ENCODE results near the gene MIP. TPM values are rescaled to one million over a fixed set of nuclear protein-coding genes. Genes with fewer than 3 reads are reported as not detected.

The MIP gene
- total RNA-seq (2022; extraction: Qiagen RNA extraction; ENCODE audit: low read depth), result 0.15 to 0.30 TPM in 2 of 5 replicates, not detected in the others

DNA sequence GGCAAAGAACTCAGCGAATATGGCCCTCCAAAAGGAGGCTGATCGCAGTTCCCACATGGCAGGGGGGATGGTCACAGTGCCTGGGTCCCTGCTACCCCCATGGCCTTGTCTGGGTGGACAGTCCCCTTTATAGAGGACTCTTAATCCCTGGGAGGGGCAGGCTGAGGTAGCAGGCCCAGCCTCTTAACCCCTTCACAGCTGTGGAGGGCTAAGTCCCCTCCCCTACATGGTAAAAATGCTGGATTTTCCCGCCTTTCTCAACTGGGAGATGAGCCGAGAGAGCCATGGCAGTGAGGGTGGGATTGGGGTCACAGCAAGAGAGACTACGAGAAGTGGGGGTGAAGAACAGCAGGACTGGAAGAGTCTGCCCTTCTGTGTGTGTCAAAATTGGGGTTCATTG lies at the start of gene MIP:
Gene MIP, minus strand, starts transcription at position 101 of the 400 bp plus-strand sequence. Its CDS starts 44 bp downstream, at position 57.

DNA sequence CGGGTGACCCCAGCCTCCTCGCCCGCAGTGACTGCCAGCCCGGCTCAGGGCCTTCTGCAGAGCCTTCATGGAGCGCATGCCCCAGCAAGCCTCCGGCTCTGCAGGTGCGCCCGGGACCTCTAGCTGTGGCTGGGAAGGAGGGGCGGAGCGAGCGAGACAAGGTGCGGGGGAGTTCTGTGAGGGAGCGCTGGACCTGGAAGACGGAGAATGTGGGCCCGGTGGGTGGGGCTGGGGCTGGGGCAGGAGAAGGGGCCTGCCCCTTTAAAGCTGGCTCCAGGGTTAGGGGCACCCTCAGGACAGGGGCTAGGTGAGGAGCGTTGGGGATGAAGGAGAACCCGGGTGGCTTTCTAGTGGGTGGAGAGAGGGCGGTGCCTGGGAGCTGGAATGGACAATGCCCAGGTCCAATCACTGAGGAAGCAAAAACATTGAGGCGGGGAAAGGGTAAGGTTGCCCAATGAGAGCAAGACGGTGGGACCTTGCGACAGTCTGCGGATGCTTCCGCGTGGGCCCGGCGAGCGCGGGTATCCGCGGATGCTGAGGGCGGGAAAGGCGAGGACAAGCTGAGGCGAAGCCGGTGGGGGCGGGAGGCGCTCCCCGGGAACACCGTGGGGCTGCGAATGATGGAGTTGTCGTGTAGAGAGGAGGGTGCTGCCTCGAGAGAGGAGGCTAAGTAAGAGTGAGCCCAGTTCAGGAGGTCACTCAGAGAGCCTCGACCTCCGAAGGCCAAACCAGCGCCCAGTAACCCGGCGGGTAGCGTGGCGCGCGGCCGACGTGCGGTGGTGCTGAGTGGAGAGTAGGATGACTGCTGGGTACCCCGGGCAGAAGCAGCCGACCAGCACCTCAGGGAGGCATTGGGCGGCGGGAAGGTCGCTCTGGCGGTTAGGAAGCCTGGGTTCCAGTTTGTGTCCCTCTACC lies 33.8 kb upstream of the MIP start, which contains the start of gene GLS2:
Gene GLS2, minus strand, starts transcription at position 121 of the 915 bp plus-strand sequence. Its CDS starts 43 bp downstream, at position 78.

DNA sequence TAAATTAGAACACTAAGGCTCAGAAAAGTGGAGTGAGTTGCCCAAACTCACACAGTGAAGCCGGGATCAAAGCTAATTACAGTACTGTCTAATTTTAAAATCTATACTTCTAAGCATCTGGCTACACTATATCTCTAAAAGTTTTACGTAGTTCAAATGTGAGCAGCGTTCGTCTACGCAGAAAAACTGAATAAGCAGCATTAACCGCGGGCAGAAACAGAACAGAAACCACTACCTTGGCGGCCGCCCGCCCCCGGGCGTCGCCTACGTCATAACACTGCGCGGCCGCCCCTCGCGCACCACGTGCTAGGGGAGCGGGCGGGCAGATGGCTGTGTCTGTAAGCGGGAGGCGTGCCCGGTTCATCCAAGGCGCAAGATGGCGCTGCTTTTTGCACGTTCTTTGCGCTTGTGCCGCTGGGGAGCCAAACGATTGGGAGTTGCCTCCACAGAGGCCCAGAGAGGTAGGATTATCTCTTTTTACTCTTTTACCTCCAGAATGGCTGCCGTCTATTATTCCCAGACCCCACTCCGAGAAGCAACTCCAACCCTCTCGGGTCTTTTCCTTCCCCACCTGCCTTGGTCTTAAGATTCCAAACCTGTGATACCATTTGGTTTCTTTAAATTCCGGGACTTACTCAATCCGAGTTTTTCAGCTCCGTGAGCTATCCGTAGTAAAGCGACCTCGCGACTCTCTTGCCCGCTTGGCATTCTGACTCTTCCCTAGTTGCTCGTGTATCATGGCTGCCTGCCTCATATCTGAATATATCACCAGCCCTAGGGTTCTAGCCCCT lies 14.0 kb upstream of the MIP start, which contains the start of gene SPRYD4:
Gene SPRYD4, plus strand, starts transcription at position 363 of the 791 bp plus-strand sequence. Its CDS starts 14 bp downstream, at position 377.

DNA sequence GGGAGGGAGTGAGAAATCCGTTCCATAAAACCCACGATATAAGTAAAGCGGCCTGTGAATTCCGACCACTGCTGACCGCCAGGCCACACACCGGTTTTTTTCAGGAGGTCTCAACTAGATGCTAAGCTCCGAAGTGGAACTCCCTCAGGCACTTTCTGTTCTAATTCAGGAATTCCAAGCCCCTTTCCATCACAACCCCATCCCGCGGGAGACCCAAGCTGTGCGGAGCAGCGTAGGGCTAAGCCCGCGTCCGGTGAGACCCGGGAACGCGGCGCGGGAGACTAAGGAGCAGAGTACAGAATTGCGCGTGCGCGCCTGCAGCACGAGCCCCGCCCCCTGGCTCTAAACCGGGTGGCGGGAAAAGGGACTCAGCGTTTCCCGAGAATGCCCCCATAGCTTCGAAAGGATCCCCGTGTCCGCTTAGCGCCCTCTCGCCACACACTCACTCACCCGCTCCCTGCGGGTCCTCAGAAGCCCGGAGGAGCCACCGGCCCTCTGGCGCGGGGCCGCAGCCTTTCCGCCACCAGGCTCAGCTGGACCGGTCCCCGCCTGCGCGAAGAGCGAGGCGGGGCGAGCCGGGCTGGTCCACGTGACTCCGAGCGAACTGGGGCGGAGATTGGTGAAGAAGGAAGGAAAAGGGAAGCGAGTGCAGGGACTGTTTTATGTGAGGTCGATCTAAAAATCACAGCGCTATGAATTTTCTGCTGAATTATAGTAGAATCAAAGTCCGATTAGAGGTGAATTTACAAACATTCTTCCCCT lies 5.4 kb downstream of the MIP start, which contains the start of gene TIMELESS:
Gene TIMELESS, minus strand, starts transcription at position 567 of the 762 bp plus-strand sequence. CDS start 15,256 bp downstream, outside the sequence.

Other genes with a start within 250 kb of the MIP start
- 22.1 to 26.5 TPM (median 25.7 TPM) in 5 replicates for gene RNF41, start 232.7 kb downstream of the MIP start, total RNA-seq (2022; extraction: Qiagen RNA extraction; ENCODE audit: low read depth)
- 61.7 to 64.4 TPM (median 62.6 TPM) in 5 replicates for gene NABP2, start 230.3 kb downstream of the MIP start, total RNA-seq (2022; extraction: Qiagen RNA extraction; ENCODE audit: low read depth)
- gene SLC39A5, start 224.6 kb downstream of the MIP start, total RNA-seq (2022; extraction: Qiagen RNA extraction; ENCODE audit: low read depth), result 0.14 TPM in 1 of 5 replicates, not detected in the others
- 41.6 to 52.3 TPM (median 47.6 TPM) in 5 replicates for gene ANKRD52, start 196.3 kb downstream of the MIP start, total RNA-seq (2022; extraction: Qiagen RNA extraction; ENCODE audit: low read depth)
- 18.9 to 20.5 TPM (median 19.7 TPM) in 5 replicates for gene COQ10A, start 187.7 kb downstream of the MIP start, total RNA-seq (2022; extraction: Qiagen RNA extraction; ENCODE audit: low read depth)
- 157 to 191 TPM (median 164 TPM) in 5 replicates for gene CS, start 154.3 kb downstream of the MIP start, total RNA-seq (2022; extraction: Qiagen RNA extraction; ENCODE audit: low read depth)
- gene CNPY2, start 138.7 kb downstream of the MIP start, total RNA-seq (2022; extraction: Qiagen RNA extraction; ENCODE audit: low read depth), result 115 to 154 TPM (median 150 TPM) in 5 replicates
- 13.4 to 17.8 TPM (median 16.8 TPM) in 5 replicates for gene PAN2, start 120.7 kb downstream of the MIP start, total RNA-seq (2022; extraction: Qiagen RNA extraction; ENCODE audit: low read depth)
- 0.32 to 0.84 TPM (median 0.50 TPM) in 5 replicates for gene IL23A, start 115.8 kb downstream of the MIP start, total RNA-seq (2022; extraction: Qiagen RNA extraction; ENCODE audit: low read depth)
- 10.0 to 15.3 TPM (median 14.0 TPM) in 5 replicates for gene STAT2, start 94.5 kb downstream of the MIP start, total RNA-seq (2022; extraction: Qiagen RNA extraction; ENCODE audit: low read depth)
- not detected in 5 replicates for gene APOF, start 91.8 kb downstream of the MIP start, total RNA-seq (2022; extraction: Qiagen RNA extraction; ENCODE audit: low read depth)
- gene TIMELESS, start 5.2 kb downstream of the MIP start, total RNA-seq (2022; extraction: Qiagen RNA extraction; ENCODE audit: low read depth), result 35.0 to 42.2 TPM (median 41.8 TPM) in 5 replicates
- 1.9 to 2.0 TPM (median 2.0 TPM) in 5 replicates for gene SPRYD4, start 13.9 kb upstream of the MIP start, total RNA-seq (2022; extraction: Qiagen RNA extraction; ENCODE audit: low read depth)
- 0.07 to 0.26 TPM (median 0.22 TPM) in 4 of 5 replicates, not detected in the other for gene GLS2, start 33.5 kb upstream of the MIP start, total RNA-seq (2022; extraction: Qiagen RNA extraction; ENCODE audit: low read depth)
- 13.4 to 28.7 TPM (median 17.0 TPM) in 5 replicates for gene RBMS2, start 67.2 kb upstream of the MIP start, total RNA-seq (2022; extraction: Qiagen RNA extraction; ENCODE audit: low read depth)
- gene BAZ2A, start 175.7 kb upstream of the MIP start, total RNA-seq (2022; extraction: Qiagen RNA extraction; ENCODE audit: low read depth), result 35.5 to 48.2 TPM (median 45.8 TPM) in 5 replicates
- 826 to 929 TPM (median 883 TPM) in 5 replicates for gene ATP5F1B, start 191.3 kb upstream of the MIP start, total RNA-seq (2022; extraction: Qiagen RNA extraction; ENCODE audit: low read depth)
- 384 to 463 TPM (median 435 TPM) in 5 replicates for gene PTGES3, start 233.6 kb upstream of the MIP start, total RNA-seq (2022; extraction: Qiagen RNA extraction; ENCODE audit: low read depth)

All from A549 treated with DMSO at 1 μM for 4 hours (cell line).